IMR-90 (cell line): Measurements from ENCODE around the gene ALCAM.

Source experiments
- BHLHE40 ChIP-seq: fragments of 150-350 bp; IDR thresholded peaks from 2 replicates; pipeline ENCODE4 v1.6.1; 2016; ENCODE audit warnings: mild to moderate bottlenecking, low read depth, low read length
- CEBPB ChIP-seq: IDR thresholded peaks from 2 replicates; pipeline ENCODE4 v1.6.1; 2012; ENCODE audit warnings: low read depth, low read length, improper control_type of control experiment
- CTCF ChIP-seq: conservative IDR thresholded peaks from 2 replicates; pipeline ENCODE4 v1.5.1; 2012; ENCODE audit warnings: mild to moderate bottlenecking, low read depth, low read length, improper control_type of control experiment
- ELK1 ChIP-seq: fragments of 150-350 bp; IDR thresholded peaks from 2 replicates; pipeline ENCODE4 v1.6.1; 2016; ENCODE audit warnings: low read depth, mild to moderate bottlenecking, low read length, moderate library complexity, borderline replicate concordance
- FOS ChIP-seq: fragments of 150-350 bp; IDR thresholded peaks from 2 replicates; pipeline ENCODE4 v1.6.1; 2016; ENCODE audit warnings: low read depth, low read length
- MAZ ChIP-seq: IDR thresholded peaks from 2 replicates; pipeline ENCODE4 v1.6.1; 2012; ENCODE audit warnings: low read depth, mild to moderate bottlenecking, low read length, improper control_type of control experiment, moderate library complexity, borderline replicate concordance
- MXI1 ChIP-seq: IDR thresholded peaks from 2 replicates; pipeline ENCODE4 v1.6.1; 2012; ENCODE audit warnings: low read depth, mild to moderate bottlenecking, low read length, moderate library complexity, borderline replicate concordance
- POLR2A ChIP-seq: IDR thresholded peaks from 2 replicates; pipeline ENCODE4 v1.6.1; 2012; ENCODE audit warnings: mild to moderate bottlenecking, low read depth, low read length
- RCOR1 ChIP-seq: IDR thresholded peaks from 2 replicates; pipeline ENCODE4 v1.6.1; 2012; ENCODE audit warnings: mild to moderate bottlenecking, low read length, improper control_type of control experiment; ENCODE audit not compliant: insufficient replicate concordance
- RFX5 ChIP-seq: IDR thresholded peaks from 2 replicates; pipeline ENCODE4 v1.8.0; 2012; ENCODE audit warnings: low read depth, mild to moderate bottlenecking, low read length, moderate library complexity
- TF ChIP-seq, protein P1 (sequence below): fragments of 150-350 bp; IDR thresholded peaks from 2 replicates; pipeline ENCODE4 v1.6.1; 2017; ENCODE audit warnings: mild to moderate bottlenecking, antibody characterized with exemption, low read length, low read depth

DNA sequence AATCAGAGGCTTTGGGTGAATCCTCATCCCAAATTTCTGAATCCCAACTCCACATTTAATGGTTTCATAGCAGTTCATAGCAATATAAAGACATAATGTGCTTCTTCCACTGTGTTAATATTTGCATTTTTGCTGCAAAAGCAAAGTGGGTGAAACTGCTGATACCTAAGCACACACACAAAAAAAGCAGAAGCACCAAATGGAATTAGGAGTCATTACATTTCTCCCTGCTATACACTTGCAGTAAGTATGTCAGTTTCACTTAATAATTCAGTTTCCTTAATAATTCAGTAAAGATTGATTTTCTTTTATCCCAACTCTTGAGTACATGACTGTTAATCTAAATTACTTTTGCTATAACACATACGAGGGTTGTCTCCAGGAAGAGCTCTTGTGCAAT lies 48.9 kb upstream of the ALCAM start:
- TF ChIP-seq CTCF = no peak
- no peak for TF ChIP-seq MAZ
- TF ChIP-seq CEBPB = no peak
- TF ChIP-seq RCOR1 = no peak
- no peak for TF ChIP-seq BHLHE40
- no peak for TF ChIP-seq RFX5
- TF ChIP-seq, protein P1, sequence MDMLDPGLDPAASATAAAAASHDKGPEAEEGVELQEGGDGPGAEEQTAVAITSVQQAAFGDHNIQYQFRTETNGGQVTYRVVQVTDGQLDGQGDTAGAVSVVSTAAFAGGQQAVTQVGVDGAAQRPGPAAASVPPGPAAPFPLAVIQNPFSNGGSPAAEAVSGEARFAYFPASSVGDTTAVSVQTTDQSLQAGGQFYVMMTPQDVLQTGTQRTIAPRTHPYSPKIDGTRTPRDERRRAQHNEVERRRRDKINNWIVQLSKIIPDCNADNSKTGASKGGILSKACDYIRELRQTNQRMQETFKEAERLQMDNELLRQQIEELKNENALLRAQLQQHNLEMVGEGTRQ = no peak
- no peak for TF ChIP-seq POLR2A
- no peak for TF ChIP-seq MXI1
- no peak for TF ChIP-seq FOS
- TF ChIP-seq ELK1 = no peak
